Neural cell (in vitro differentiated cells): ENCODE results near the gene FBP2. TPM values are rescaled to one million over a fixed set of nuclear protein-coding genes. Genes with fewer than 3 reads are reported as not detected.

Source experiments
- H2AFZ ChIP-seq: fragments of 200-600, 300-800 bp; sonication (generic), shearing (Covaris generic); 2 replicates; pipeline ENCODE4 v1.6.0; 2014; ENCODE audit warnings: low read depth, mild to moderate bottlenecking, antibody characterized with exemption, low read length, moderate library complexity
- H3F3A ChIP-seq: fragments of 200-600 bp; shearing (Covaris generic); 2 replicates; pipeline ENCODE4 v1.6.1; 2016; ENCODE audit warnings: mild to moderate bottlenecking, moderate library complexity, mixed read lengths, antibody characterized with exemption, low read length; ENCODE audit not compliant: insufficient read depth, poor library complexity, severe bottlenecking
- H3K27ac ChIP-seq: fragments of 200-600, 300-800 bp; sonication (generic), shearing (Covaris generic); 2 replicates; pipeline ENCODE4 v1.5.1; 2014; ENCODE audit warnings: mild to moderate bottlenecking, low read length, moderate library complexity
- H3K27me3 ChIP-seq: fragments of 300-800, 200-600 bp; sonication (generic), shearing (Covaris generic); 2 replicates; pipeline ENCODE4 v1.6.0; 2014; ENCODE audit warnings: mild to moderate bottlenecking, low read depth, low read length, moderate library complexity; ENCODE audit not compliant: insufficient read depth
- H3K36me3 ChIP-seq: fragments of 300-800, 200-600 bp; sonication (generic), shearing (Covaris generic); 2 replicates; pipeline ENCODE4 v1.5.1; 2014; ENCODE audit warnings: mild to moderate bottlenecking, antibody characterized with exemption, low read length, moderate library complexity; ENCODE audit not compliant: insufficient read depth
- H3K4me2 ChIP-seq: fragments of 300-800, 200-600 bp; sonication (generic), shearing (Covaris generic); 2 replicates; pipeline ENCODE4 v1.6.0; 2014; ENCODE audit warnings: mild to moderate bottlenecking, low read length
- H3K4me3 ChIP-seq: fragments of 300-800, 200-600 bp; sonication (generic), shearing (Covaris generic); 2 replicates; pipeline ENCODE4 v1.5.1; 2014; ENCODE audit warnings: mild to moderate bottlenecking, low read length, moderate library complexity
- H3K79me2 ChIP-seq: fragments of 200-600 bp; shearing (Covaris generic); replicated peaks from 2 replicates; pipeline ENCODE4 v1.6.0; 2014; ENCODE audit warnings: mild to moderate bottlenecking, low read length, moderate library complexity; ENCODE audit not compliant: insufficient read depth
- H3K9ac ChIP-seq: fragments of 300-800, 200-600 bp; sonication (generic), shearing (Covaris generic); 2 replicates; pipeline ENCODE4 v1.6.1; 2016; ENCODE audit warnings: mild to moderate bottlenecking, low read length, mixed read lengths
- H3K9me2 ChIP-seq: fragments of 200-600 bp; shearing (Covaris generic); 2 replicates; pipeline ENCODE4 v1.6.1; 2016; ENCODE audit warnings: mild to moderate bottlenecking, low read length, mixed read lengths; ENCODE audit not compliant: insufficient read depth
- H3K9me3 ChIP-seq: fragments of 200-600, 300-800 bp; sonication (generic), shearing (Covaris generic); 2 replicates; pipeline ENCODE4 v1.6.1; 2016; ENCODE audit warnings: mild to moderate bottlenecking, mixed run types, low read length, moderate library complexity, mixed read lengths
- H4K20me1 ChIP-seq: fragments of 200-600 bp; shearing (Covaris generic); 2 replicates; pipeline ENCODE4 v1.6.1; 2016; ENCODE audit warnings: mild to moderate bottlenecking, mixed run types; ENCODE audit not compliant: insufficient read depth
- CTCF ChIP-seq: fragments of 450-650 bp; IDR thresholded peaks from 2 replicates; pipeline ENCODE4 v1.5.1; 2014; ENCODE audit warnings: antibody characterized with exemption, mild to moderate bottlenecking, moderate library complexity; ENCODE audit not compliant: poor library complexity, severe bottlenecking
- EP300 ChIP-seq: fragments of 450-650 bp; conservative IDR thresholded peaks from 2 replicates; pipeline ENCODE4 v1.6.1; 2014; ENCODE audit warnings: antibody characterized with exemption, mild to moderate bottlenecking, moderate library complexity; ENCODE audit not compliant: poor library complexity, severe bottlenecking
- EZH2 ChIP-seq: fragments of 200-600, 300-800 bp; shearing (Covaris generic), sonication (generic); IDR thresholded peaks from 2 replicates; pipeline ENCODE4 v1.6.1; 2014; ENCODE audit warnings: antibody characterized with exemption, low read length, borderline replicate concordance, mild to moderate bottlenecking; ENCODE audit not compliant: insufficient read depth, poor library complexity, severe bottlenecking
- MXI1 ChIP-seq: fragments of 450-650 bp; conservative IDR thresholded peaks from 2 replicates; pipeline ENCODE4 v1.6.1; 2014; ENCODE audit warnings: antibody characterized with exemption, mild to moderate bottlenecking; ENCODE audit not compliant: poor library complexity, severe bottlenecking
- POLR2AphosphoS5 ChIP-seq: IDR thresholded peaks from 2 replicates; pipeline ENCODE4 v1.6.1; 2012
- RAD21 ChIP-seq: fragments of 450-650 bp; conservative IDR thresholded peaks from 2 replicates; pipeline ENCODE4 v1.6.1; 2014; ENCODE audit warnings: antibody characterized with exemption, mild to moderate bottlenecking, moderate library complexity
- REST ChIP-seq: IDR thresholded peaks from 2 replicates; pipeline ENCODE4 v1.6.1; 2012; ENCODE audit warnings: borderline replicate concordance
- SMC3 ChIP-seq: fragments of 450-650 bp; conservative IDR thresholded peaks from 2 replicates; pipeline ENCODE4 v1.6.1; 2014; ENCODE audit warnings: antibody characterized with exemption, mild to moderate bottlenecking, moderate library complexity; ENCODE audit not compliant: poor library complexity
- TAF1 ChIP-seq: IDR thresholded peaks from 2 replicates; pipeline ENCODE4 v1.6.1; 2012; ENCODE audit warnings: low read depth
- polyA plus RNA-seq: library from polyadenylated mRNA; depleted of rRNA; stranded (reverse); fragments of >200 nt; gene quantifications from 2 replicates; pipeline ENCODE4 v1.2.3, GENCODE V29; 2014

FBP2 gene
- polyA plus RNA-seq, 1 donor from 2014 or later: not detected

- Histone ChIP-seq H4K20me1 (no peaks in the 10 kb centered on the region), H3K4me2 (no peak overlapping the region), H3F3A (no peaks in the 10 kb centered on the region), H3K79me2 (no peaks in the 10 kb centered on the region), H3K9me2 (no peaks in the 10 kb centered on the region), H3K27me3 (no peaks in the 10 kb centered on the region), H3K9me3 (no peaks in the 10 kb centered on the region), H2AFZ (no peak overlapping the region), H3K4me3 (no peak overlapping the region), H3K27ac (no peak overlapping the region), H3K9ac (no peak overlapping the region), H3K36me3 (no peaks in the 10 kb centered on the region)
- no peak for TF ChIP-seq MXI1
- TF ChIP-seq CTCF: no peak
- no peak for TF ChIP-seq EZH2
- TF ChIP-seq SMC3: no peak
- TF ChIP-seq EP300: no peak
- no peak for TF ChIP-seq RAD21
- TF ChIP-seq TAF1: no peak
- no peak for TF ChIP-seq POLR2AphosphoS5
- no peak for TF ChIP-seq REST
Measured at GRCh38 chr9:94533155-94533554, 60.5 kb downstream of the FBP2 start.

- Histone ChIP-seq H2AFZ (no peak overlapping the region), H3K9me3 (no peaks in the 10 kb centered on the region), H3K9me2 (no peaks in the 10 kb centered on the region), H3K4me3 (no peak overlapping the region), H3F3A (no peaks in the 10 kb centered on the region), H3K79me2 (no peaks in the 10 kb centered on the region), H3K9ac (no peak overlapping the region), H4K20me1 (no peaks in the 10 kb centered on the region), H3K27ac (no peak overlapping the region), H3K4me2 (no peak overlapping the region), H3K27me3 (no peaks in the 10 kb centered on the region), H3K36me3 (no peaks in the 10 kb centered on the region)
- TF ChIP-seq CTCF: no peak
- TF ChIP-seq RAD21: no peak
- TF ChIP-seq POLR2AphosphoS5: no peak
- TF ChIP-seq SMC3: no peak
Measured at GRCh38 chr9:94528886-94529285, 64.7 kb downstream of the FBP2 start.
